G401 (cell line): Measurements from ENCODE around the gene POLR1E. TPM values are rescaled to one million over a fixed set of nuclear protein-coding genes. Genes with fewer than 3 reads are reported as not detected.
"Not testable (repeated sequence)": the region's sequence is repeated elsewhere in the genome, so short reads cannot be mapped to it uniquely, and the experiment has no call there.

Experiments used
- DNase-seq: peaks from one replicate; pipeline ENCODE4 v3.0.0-alpha.2; 2015; ENCODE audit warnings: low spot score
- in situ Hi-C: cut with HindIII; loops from 2 replicates; pipeline ENCODE4 v1.10.0; 2016; ENCODE audit warnings: low sequenced_read_pairs, mixed read lengths
- total RNA-seq: library from RNA; depleted of rRNA; stranded (reverse); fragments of >200 nt; shearing (Covaris generic); gene quantifications from 2 replicates; pipeline ENCODE4 v1.2.3, GENCODE V29; 2014

Gene POLR1E
- total RNA-seq, 1 experiment from 2014 or later, result 37.5 TPM

- DNase-seq, result no peak
- in situ Hi-C loops, result no loop called here
Measured at GRCh38 chr9:37497320-37497719, 11.6 kb downstream of the POLR1E start.

GRCh38 chr9:37498457-37498856, 12.7 kb downstream of the POLR1E start:
- in situ Hi-C loops, result no loop called here
- no peak for DNase-seq

GRCh38 chr9:37499297-37499696, 13.5 kb downstream of the POLR1E start:
- no peak for DNase-seq
- in situ Hi-C loops, result no loop called here

- in situ Hi-C loops, result no loop called here
- DNase-seq, result no peak
Measured at GRCh38 chr9:37501957-37502596, 16.3 kb downstream of the POLR1E start.

- in situ Hi-C loops, result no loop called here
- peak; percentile 47 for DNase-seq
Measured at GRCh38 chr9:37503736-37504135, 18.0 kb downstream of the POLR1E start.

GRCh38 chr9:37504605-37505004, 18.9 kb downstream of the POLR1E start:
- no peak for DNase-seq
- in situ Hi-C loops, result no loop called here

GRCh38 chr9:37507566-37508134, 21.9 kb downstream of the POLR1E start:
- DNase-seq, result no peak
- in situ Hi-C loops, result no loop called here

GRCh38 chr9:37508135-37508833, 22.5 kb downstream of the POLR1E start:
- DNase-seq, result no peak
- in situ Hi-C loops, result no loop called here

- in situ Hi-C loops, result no loop called here
- peak; percentile 5 for DNase-seq
Measured at GRCh38 chr9:37508834-37509206, 23.1 kb downstream of the POLR1E start.

GRCh38 chr9:37509536-37509935, 23.8 kb downstream of the POLR1E start:
- in situ Hi-C loops, result no loop called here
- DNase-seq, result no peak

GRCh38 chr9:37510053-37510452, 24.3 kb downstream of the POLR1E start:
- in situ Hi-C loops, result not testable (repeated sequence)

GRCh38 chr9:37511016-37512010, 25.6 kb downstream of the POLR1E start:
- in situ Hi-C loops, result no loop called here
- DNase-seq, result no peak

More at GRCh38 chr9:37510053-37510452, 24.3 kb downstream of the POLR1E start:
- not testable (repeated sequence) for DNase-seq

- in situ Hi-C loops, result no loop called here
- DNase-seq, result no peak
Measured at GRCh38 chr9:37512437-37512836, 26.7 kb downstream of the POLR1E start.

GRCh38 chr9:37514415-37514814, 28.7 kb downstream of the POLR1E start:
- in situ Hi-C loops, result not testable (repeated sequence)

GRCh38 chr9:37514999-37515398, 29.3 kb downstream of the POLR1E start:
- no peak for DNase-seq
- in situ Hi-C loops, result no loop called here

More at GRCh38 chr9:37514415-37514814, 28.7 kb downstream of the POLR1E start:
- not testable (repeated sequence) for DNase-seq

GRCh38 chr9:37515620-37516258, 30.0 kb downstream of the POLR1E start:
- in situ Hi-C loops, result no loop called here
- no peak for DNase-seq

GRCh38 chr9:37517923-37518322, 32.2 kb downstream of the POLR1E start:
- in situ Hi-C loops, result no loop called here
- DNase-seq, result no peak

GRCh38 chr9:37520641-37521040, 34.9 kb downstream of the POLR1E start:
- no peak for DNase-seq
- in situ Hi-C loops, result no loop called here

GRCh38 chr9:37521111-37521510, 35.4 kb downstream of the POLR1E start:
- in situ Hi-C loops, result no loop called here
- no peak for DNase-seq
